GM18907 (cell line): ENCODE data around the gene BRSK2.
"Not testable (repeated sequence)": the region's sequence is repeated elsewhere in the genome, so short reads cannot be mapped to it uniquely, and the experiment has no call there.

Experiments
- ATAC-seq: cut with Tn5 transposase; IDR thresholded peaks from one replicate; pipeline ENCODE4 v1.9.1; 2021; ENCODE audit warnings: mild to moderate bottlenecking, moderate library complexity; ENCODE audit not compliant: unreplicated experiment

The BRSK2 gene

DNA sequence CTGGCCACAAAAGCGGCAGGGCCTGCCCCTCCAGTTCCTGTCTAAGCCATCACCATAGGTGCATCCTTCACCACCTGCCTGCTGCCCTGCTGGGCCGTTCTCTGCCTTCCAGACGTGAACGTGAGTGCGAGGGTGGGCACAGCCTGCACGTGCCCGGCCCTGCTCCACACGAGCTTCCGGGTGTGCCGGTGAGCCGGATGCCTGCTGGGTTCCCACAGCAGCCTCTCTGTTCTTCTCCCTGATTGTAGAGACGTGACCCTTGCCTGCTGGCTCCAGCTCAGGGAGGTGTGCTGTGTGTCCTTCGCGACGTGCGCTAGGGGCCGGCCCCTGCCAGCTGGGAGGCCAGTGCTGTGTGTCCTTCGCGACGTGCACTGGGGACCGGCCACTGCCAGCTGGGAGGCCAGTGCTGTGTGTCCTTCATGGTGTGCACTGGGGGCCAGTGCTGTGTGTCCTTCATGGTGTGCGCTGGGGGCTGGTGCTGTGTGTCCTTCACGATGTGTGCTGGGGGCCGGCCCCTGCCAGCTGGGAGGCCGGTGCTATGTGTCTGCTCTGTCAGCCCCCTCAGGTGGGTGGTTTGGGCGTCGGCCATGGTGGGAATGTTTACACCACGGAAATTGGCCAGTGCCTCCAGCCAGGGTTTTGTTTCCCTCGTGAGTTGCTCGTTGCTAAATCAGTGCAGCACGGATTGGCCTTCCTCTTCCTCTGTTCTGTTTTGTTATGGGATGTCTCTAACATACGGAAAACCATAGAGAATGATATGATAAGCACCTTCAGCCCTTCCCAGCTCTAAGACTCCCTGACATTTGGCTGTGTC lies 35.4 kb upstream of the BRSK2 start:
- no peak for ATAC-seq

DNA sequence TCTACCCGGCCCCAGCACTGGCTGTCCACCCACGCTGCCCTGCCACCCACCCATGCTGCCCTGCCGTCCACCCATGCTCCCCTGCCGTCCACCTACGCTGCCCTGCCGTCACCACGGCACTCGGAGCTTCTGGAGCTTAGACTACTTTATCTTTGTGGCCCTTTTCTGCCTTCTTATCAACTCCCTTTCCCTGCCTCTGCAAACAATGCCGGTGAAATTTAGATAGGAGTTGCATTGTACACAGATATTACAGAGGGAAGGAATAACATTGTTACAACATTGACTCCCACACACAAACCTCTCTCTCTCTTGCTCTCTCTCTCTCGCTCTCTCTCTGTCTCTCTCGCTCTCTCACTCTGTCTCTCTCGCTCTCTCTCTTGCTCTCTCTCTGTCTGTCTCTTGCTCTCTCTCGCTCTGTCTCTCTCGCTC lies 33.7 kb upstream of the BRSK2 start:
- ATAC-seq = no peak

DNA sequence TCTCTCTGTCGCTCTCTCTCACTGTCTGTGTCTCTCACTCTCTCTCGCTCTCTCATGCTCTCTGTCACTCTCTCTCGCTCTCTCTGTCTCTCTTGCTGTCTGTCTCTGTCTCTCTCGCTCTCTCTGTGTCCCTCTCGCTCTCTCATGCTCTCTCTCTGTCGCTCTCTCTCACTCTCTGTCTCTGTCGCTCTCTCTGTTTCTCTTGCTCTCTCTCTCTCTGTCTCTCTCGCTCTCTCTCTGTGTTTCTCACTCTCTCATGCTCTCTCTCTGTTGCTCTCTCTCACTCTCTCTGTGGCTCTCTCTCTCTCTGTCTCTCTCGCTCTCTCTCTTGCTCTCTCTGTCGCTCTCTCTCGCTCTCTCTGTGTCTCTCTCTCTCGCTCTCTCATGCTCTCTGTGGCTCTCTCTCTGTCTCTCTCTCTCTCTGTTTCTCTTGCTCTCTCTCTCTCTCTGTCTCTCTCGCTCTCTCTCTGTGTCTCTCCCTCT lies 33.2 kb upstream of the BRSK2 start:
- no peak for ATAC-seq

GRCh38 chr11:1358286-1358685 lies 31.4 kb upstream of the BRSK2 start:
- no peak for ATAC-seq

- ATAC-seq = not testable (repeated sequence)
Measured at GRCh38 chr11:1358931-1359330, 30.8 kb upstream of the BRSK2 start.

DNA sequence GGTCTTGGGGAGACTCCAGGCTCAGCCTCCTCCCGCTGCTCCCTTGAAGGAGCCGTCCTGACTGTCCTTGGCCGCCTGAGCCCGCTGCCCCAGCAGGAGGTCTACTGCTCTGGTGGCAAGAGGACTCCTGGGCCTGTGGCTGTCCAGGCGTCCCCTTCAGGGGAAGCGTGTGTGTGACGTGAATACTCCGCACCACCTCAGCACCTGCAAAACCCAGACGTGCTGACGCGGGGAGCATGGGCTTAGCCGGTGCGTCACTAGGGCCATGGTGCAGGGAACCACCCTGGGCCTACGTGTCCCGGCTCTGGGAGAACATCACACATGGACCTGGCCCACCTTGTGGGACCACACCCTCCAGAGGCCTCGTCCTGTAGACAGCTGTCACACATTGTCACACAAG lies 30.2 kb upstream of the BRSK2 start:
- ATAC-seq = no peak

- ATAC-seq = no peak
Measured at GRCh38 chr11:1360181-1360834, 29.4 kb upstream of the BRSK2 start.

DNA sequence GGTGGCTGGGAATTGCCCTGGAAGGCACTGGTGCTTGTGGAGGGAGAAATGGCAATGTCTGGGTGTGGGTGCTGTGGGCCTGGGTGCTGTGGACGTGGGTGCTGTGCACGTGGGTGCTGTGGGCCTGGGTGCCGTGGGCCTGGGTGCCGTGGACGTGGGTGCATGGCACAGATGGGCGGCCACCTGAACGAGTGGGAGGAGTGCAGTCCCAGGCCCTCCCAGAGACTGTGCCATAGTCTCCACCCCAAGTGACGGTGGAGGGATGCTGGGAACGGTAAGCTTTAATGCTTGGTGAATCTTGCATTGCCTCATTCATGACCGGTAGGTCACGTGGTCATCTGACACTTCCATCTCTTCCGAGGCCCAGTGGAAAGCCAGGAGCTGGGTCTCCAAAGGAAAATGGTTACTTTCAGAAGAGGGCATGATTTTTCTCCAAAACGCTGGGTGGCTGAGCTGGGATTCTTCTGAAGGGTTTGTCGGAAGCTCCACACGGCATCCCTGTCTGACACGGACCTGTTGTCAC lies 28.8 kb upstream of the BRSK2 start:
- ATAC-seq = no peak

GRCh38 chr11:1361882-1362281 lies 27.9 kb upstream of the BRSK2 start:
- no peak for ATAC-seq

- ATAC-seq = no peak
Measured at GRCh38 chr11:1367721-1368120, 22.0 kb upstream of the BRSK2 start.

- ATAC-seq = no peak
Measured at GRCh38 chr11:1368216-1368615, 21.5 kb upstream of the BRSK2 start.

GRCh38 chr11:1368966-1369365 lies 20.8 kb upstream of the BRSK2 start:
- ATAC-seq = no peak

DNA sequence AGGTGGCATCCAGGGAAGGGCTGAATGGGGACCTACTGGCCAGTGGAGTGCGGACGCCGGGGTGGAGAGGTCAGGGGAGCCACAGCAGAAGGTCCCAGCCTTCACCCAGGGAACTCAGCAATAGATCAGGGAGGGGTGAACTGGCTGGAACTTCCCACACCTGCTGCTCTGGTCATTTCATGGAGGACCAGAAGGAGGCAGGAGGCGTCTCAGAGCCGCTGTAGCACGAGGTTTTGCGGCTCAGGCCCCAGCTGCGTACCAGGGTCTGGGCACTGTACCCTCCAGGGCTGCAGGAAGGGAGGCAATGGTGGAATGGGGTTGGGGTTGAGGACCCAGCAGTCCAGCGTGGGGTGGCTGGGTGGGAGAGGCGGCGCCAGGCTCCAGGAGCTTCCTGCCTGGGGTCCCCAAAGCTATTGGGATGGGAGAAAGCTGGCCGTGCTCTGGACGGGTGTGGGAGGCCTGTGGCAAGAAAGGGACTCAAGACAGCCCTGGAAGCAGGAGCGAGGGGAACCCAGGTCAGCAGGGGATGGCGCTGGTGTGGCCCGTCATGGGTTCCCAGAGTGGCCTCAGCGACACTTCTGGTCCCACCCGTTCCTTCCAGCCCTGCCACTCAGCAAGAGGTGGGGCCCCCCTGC lies 20.2 kb upstream of the BRSK2 start:
- ATAC-seq = no peak

DNA sequence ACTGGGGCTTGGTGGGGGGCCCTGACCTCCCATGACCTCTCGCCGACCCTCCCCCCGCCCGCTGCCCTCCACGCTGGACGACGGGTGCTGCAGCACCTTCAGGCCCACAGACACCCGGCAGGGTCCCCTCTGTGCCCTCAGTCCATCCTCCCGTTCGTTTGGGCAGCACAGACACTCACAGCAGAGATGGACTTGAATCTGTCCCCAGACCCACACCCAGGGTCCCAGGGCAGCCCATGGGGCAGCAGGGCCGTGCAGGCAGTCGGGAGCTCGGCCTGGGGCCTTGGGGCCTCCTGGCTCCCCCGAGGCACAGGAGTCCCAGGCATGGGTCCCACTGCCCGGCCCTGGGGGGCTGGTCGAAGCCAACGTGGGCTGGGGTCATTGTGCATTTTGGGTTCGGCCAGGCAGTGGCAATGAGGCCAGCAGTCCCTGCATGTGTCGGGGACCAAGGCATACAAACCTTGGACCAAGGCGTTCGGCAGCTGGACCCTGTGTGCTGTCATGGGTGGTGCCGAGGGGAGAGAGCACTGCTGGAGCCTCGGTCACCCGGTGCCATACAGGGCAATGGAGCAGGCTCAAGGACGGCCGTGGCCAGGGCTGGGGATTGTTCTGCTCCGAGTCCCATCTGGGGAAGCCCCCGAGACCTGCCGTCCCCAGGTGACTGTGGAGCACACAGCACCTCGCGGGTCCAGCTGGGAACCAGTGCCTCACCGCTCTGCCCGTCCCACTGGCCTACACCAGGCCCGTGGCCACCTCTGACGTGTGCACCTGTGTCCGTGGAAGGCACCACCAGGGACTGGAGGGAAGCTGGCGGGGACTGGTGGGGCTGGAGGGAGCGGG lies 19.3 kb upstream of the BRSK2 start:
- no peak for ATAC-seq

DNA sequence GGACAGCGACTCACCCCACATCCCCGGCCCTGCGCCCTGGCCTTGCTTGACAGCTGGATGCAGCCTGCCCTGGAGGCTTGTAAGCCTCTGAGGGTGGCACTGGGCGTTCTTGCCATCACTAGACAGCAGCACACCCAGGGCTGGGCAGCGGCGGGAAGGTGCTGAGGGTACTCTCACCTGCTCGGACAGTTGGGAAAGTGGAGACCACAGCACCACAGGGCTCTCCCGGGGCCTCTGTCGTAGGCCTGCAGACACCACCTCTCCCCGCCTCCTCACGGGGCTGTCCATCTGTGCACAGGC lies 18.8 kb upstream of the BRSK2 start:
- ATAC-seq = no peak

DNA sequence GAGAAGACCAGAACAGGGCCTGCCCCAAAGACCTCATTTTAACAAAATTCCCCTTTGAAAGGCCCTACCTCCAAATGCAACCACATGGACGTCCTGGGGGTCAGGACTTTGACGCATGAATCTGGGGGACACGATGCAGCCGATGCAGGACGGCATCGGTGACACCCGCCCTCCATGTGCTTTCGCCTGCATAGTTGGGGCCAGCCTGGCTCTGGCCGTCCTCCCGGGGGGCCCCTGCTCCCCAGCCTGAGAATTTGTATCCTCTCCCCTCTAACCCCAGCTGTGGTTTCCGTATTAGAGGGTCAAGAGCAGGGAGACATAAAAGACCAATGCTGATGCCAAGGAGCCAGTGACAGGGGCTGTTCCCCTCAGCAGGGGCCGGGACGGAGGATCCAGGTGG lies 18.4 kb upstream of the BRSK2 start:
- no peak for ATAC-seq

- ATAC-seq = no peak
Measured at GRCh38 chr11:1371836-1372465, 17.8 kb upstream of the BRSK2 start.

GRCh38 chr11:1372660-1373059 lies 17.1 kb upstream of the BRSK2 start:
- ATAC-seq = no peak

DNA sequence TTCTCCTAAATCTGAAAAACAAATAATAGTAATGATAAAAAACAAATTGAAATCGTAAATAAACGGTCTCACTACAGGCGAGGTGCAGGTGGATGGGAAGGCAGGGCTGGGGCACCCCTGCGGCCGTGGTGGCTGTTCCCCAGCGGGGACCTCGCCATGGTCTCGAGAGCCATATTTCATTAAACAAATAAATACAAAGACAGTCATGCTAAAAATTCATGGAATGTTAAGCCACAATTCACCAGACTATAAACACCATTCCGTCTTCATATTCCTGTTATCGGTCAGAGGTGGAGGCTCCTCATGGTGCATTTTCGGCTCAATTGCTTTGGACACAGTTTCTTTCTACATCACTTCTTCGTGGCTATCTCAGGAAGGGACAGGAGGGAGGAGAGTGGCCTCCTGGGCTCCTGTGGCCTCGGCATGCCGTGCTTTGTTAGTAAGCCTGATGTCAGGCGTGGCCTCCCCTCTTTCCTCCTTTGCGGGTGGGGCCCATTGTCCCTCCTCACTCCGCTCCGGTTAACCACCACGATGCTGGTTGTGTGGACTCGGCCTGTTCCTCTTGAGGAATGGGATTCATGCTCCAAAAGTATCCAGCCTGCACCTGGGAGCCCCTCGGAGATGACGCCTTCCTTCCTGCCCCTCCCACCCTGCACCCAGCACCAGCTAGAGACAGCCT lies 16.1 kb upstream of the BRSK2 start:
- no peak for ATAC-seq
